NCI-H524 treated with DMSO at 0.1 percent for 48 hours (cell line): ENCODE data around the gene PXDN.
"Not testable (repeated sequence)": the region's sequence is repeated elsewhere in the genome, so short reads cannot be mapped to it uniquely, and the experiment has no call there.

Experiments used
- DNase-seq: peaks from one replicate; lab custom pipeline; 2025; lab: John Stamatoyannopoulos, UW

PXDN gene

GRCh38 chr2:1742681-1743395 lies 1.5 kb downstream of the PXDN start:
- no peak for DNase-seq

GRCh38 chr2:1742301-1742680 lies 2.0 kb downstream of the PXDN start:
- DNase-seq: no peak

GRCh38 chr2:1741851-1742250 lies 2.5 kb downstream of the PXDN start:
- no peak for DNase-seq

- DNase-seq: peak; percentile 11
These were observed 3.4 kb downstream of the PXDN start for GRCh38 chr2:1740716-1741589.

- no peak for DNase-seq
These were observed 4.2 kb downstream of the PXDN start for GRCh38 chr2:1739961-1740715.

GRCh38 chr2:1739322-1739957 lies 4.9 kb downstream of the PXDN start:
- DNase-seq: no peak

- DNase-seq: no peak
These were observed 5.5 kb downstream of the PXDN start for GRCh38 chr2:1738646-1739302.

- no peak for DNase-seq
These were observed 6.2 kb downstream of the PXDN start for GRCh38 chr2:1738163-1738562.

- no peak for DNase-seq
These were observed 7.3 kb downstream of the PXDN start for GRCh38 chr2:1736997-1737480.

- DNase-seq: no peak
These were observed 8.3 kb downstream of the PXDN start for GRCh38 chr2:1736045-1736444.

GRCh38 chr2:1733298-1733697 lies 11.0 kb downstream of the PXDN start:
- not testable (repeated sequence) for DNase-seq

GRCh38 chr2:1731963-1732768 lies 12.1 kb downstream of the PXDN start:
- no peak for DNase-seq

- no peak for DNase-seq
These were observed 12.8 kb downstream of the PXDN start for GRCh38 chr2:1731447-1731962.

- no peak for DNase-seq
These were observed 14.0 kb downstream of the PXDN start for GRCh38 chr2:1730015-1730927.

GRCh38 chr2:1729242-1729641 lies 15.1 kb downstream of the PXDN start:
- no peak for DNase-seq

- no peak for DNase-seq
These were observed 15.5 kb downstream of the PXDN start for GRCh38 chr2:1728821-1729220.

GRCh38 chr2:1727796-1728474 lies 16.4 kb downstream of the PXDN start:
- DNase-seq: no peak

- DNase-seq: no peak
These were observed 17.1 kb downstream of the PXDN start for GRCh38 chr2:1727101-1727771.
